GM18858 (cell line): ENCODE results near the gene ZDHHC22.
"Not testable (repeated sequence)": the region's sequence is repeated elsewhere in the genome, so short reads cannot be mapped to it uniquely, and the experiment has no call there.

Source experiments
- ATAC-seq: cut with Tn5 transposase; IDR thresholded peaks from one replicate; pipeline ENCODE4 v1.9.1; 2021; ENCODE audit not compliant: unreplicated experiment

ZDHHC22 gene, protein sequence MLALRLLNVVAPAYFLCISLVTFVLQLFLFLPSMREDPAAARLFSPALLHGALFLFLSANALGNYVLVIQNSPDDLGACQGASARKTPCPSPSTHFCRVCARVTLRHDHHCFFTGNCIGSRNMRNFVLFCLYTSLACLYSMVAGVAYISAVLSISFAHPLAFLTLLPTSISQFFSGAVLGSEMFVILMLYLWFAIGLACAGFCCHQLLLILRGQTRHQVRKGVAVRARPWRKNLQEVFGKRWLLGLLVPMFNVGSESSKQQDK

DNA sequence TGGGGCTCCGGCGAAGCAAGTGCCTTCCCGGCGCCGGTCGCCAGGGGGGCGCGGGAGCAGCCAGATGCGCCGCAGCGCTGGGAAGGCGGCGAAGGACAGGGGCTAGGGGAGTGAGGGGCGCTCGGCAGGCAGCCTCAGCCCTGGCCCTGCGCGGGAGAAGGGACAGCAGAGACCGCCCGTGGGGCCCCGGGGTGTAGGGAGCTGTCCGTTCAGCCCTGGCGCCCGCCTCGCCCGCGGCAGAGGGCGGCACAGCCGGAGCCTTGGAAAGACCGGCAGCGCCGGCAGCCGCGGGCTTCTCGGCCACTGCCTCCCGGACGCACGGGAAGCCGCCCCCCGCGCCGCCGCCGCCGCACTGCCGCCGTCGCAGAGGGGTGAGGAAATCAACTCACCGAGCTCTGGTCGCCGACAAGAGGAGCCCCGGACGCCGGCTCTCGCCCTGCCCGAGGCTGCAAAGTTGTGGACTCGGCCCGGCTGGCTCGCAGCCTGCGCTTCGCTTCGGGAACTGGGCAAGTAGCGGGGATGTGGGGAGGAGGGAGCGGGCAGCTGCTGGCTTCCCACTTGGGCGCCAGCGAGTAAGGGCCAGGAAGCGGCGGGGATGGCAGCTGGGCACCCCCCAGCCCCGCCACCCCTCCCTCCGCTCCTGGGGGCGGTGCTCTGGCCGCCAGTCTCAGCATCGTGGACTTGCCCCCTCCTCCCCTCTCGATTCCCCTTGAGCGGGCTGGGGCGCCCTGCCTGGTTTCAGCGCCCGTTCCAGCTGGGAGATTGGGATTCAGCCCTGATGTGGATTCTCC, at the start of gene ZDHHC22:
Gene ZDHHC22, minus strand, starts transcription at position 578 of the 791 bp plus-strand sequence. CDS start 2,053 bp downstream, outside the sequence.
- ATAC-seq: no peak

DNA sequence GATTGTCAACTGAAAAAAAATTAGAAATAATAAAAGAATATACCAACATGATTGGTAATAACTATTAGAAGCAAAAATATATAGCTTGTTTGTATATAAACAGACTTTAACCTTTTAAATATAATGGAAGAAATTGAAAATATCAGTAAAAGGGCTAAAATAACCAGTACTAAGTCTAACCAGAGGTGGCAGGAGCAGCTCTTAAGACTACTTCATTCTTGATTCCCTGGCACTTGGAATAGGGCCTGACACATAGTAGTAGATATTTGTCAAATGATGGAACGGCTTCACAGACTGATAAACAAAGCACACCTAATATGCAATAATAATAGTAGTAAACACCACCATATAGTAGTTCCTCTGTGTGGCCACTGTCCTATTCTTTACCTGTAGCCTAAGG, 49.4 kb upstream of the ZDHHC22 start:
- no peak for ATAC-seq

DNA sequence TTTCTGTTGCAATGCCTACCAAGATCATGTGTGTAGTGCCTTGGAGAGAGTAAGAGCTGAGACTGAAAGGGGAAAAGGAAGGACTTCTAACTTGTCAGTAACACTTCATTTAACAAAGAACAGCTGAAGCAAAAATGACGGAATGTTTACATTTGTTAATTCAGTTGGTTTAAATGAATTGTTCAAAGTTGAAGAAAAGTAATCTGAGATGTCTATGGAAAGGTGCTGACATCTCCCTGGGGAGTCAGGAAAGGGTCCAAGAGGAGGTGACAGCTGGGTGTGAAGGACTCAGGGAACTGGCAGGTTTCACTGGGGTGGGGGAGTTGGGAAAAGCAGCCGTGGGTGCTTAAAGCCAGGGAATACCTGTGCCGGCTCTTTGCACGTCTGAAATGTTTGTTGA, 47.9 kb upstream of the ZDHHC22 start:
- ATAC-seq: no peak

DNA sequence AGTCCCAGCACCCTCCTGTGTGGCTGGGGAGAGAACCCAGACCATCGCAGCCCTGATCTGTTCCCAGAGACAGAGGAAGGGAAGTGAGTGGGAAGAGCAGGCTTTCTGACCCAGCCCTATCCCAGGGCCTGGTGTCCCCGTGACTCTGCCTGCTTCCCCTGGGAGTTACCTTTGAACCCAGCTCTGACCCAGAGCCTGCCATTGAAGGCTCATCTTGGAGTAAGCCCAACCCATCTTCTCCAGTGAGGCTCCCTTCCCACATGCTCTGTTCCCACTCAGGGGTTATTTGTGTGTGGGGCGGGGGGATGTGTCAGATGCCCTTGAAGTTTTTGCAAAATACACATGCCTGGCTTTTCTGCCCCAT, 46.0 kb upstream of the ZDHHC22 start:
- no peak for ATAC-seq

DNA sequence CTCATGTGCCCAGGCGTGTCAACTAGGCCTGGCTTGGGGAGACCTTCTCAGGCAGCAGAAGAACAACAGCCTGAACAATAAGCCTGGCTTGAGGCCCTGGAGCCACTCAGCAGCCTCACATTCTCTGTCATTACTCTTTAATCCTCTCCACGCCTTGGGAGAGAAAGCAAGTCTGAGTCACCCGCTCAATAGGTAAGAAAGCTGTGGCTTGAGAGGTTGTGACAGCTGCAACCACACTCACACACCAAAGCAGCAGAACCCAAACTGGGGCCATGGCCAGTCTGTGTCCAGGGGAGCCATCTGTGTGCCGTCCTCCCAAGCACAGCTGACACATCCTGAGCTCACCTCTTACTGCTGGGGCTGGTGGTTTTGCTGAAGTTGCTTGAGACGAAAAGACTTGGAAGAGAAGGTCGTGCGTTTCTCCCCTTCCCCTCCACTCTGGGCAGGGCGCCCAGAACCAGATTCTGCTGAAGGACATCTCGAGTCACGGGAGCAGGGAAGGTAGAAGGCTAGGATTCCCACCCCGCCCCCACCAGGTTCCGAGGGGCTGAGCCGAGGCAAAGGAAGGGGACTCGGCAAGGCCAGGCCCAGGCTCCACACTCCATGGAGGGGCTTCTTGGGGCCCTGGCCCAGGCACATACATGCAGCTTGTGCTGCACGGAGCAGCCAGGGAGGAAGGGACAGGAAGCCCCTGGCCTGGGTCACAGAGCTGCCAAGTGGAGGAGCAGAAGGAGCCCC, 45.5 kb upstream of the ZDHHC22 start:
- ATAC-seq: no peak

DNA sequence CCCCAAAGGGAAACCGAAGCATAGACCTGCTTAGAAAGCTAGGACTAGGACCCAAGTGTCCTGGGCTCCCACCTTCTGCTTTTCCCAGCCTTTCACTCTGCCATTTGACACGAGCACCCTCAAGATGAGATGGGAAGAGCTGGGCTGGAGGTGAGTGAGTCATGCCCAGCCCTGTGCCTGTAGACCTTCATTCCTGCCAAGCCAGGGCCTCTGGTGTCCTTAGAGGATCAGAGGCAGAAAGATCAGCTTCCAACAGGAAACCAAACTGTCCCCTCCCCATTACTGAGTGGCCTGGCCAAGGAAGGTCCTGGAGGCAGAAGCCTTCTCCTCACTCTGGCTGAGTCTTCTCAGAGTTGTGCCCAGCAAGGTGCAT, 43.5 kb upstream of the ZDHHC22 start:
- ATAC-seq: no peak

DNA sequence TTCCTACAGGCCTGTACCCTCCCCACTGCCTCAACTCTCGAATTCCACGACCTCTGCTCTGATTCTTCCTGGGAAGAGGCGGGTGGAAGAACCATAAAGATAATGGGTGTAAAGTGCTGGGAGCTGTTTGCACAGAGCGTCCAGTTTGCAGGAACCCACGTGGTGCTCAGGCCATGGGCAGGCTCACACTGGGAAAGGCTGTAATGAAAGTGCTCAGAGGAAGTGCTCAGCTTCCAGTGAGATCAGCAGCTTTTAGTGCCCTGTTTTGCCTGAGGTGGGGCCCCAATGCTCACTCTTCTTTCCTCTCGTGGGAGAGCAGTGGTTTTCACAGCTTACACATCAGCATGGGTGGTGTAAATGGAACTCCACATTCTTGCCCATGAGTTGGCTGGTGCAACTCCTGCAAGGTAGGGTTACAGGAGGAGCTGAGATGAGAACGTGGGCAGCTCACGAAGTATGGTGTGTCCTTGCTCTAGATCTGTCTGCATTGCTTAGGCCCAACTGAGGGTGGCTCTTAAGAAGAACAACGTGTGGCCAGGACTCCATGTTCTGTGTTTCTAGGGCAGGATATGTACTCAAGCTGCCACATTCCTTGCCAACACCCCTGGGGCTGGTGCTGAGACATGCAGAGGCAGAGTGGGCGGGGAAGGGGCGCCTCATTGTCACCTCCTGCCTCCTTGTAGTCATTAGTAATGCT, 43.0 kb upstream of the ZDHHC22 start:
- no peak for ATAC-seq

DNA sequence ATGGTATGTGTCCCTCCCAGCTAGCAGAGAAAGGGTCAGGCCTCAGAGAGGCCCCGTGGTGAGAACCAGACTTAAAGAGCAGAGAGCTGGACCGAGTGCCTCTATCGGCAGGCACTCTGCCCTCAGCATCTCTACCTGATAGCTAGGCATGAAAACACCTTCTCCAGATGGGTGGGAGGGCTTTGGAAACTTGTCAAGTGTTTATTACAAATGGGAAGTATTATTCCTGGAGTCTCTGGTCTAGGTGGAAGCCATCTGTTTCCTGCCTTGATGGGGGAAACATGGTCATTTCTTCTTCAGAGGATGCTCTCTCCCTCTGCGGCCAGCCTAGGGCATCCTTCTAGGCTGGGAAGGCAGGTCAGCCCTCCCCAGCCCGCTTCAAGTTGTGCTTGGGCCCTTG, 42.3 kb upstream of the ZDHHC22 start:
- ATAC-seq: no peak

DNA sequence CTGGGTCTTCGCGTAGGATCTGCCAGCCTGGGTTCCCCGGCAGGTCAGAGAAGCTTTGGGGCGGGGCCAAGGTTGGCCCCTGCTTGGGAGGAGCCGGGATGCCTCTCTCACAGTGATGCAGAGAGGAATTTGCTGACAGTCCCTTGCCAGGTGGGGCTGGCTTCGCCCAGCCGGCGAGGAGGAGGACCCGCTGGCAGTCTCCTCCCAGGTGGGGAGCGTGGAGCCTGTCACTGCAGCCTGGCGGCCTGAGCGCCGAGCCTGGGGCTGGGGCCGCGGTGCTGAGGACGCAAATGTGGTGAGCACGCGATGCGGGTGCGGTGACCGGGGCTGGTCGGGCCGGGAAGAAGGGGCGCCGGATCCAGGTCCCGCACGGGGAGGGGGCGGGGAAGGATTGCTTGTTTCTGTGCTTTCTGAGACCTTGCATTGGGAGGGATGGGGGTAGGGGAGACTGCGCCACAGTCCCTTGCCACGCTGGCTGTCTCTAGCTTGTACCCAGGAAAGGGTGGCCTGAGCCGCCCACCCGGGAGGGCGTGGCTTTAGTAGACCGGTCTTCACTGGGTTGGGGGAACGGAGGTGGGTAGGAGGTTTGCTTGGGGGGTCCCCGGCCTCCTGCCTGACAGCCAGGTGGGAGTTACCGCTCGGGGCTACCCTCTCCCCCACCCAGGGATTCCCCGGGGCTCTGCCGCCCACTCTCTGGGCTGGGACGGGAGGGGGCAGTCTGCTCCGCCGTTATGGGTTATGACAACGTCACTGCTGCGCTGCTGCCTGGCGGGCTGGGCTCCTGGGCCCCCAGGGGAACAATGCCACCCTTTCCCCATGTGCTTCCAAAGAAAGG, 40.2 kb upstream of the ZDHHC22 start, which contains the start of gene TMEM63C:
Gene TMEM63C, plus strand, starts transcription at position 196 of the 835 bp plus-strand sequence. CDS start 37,016 bp downstream, outside the sequence.
- no peak for ATAC-seq

DNA sequence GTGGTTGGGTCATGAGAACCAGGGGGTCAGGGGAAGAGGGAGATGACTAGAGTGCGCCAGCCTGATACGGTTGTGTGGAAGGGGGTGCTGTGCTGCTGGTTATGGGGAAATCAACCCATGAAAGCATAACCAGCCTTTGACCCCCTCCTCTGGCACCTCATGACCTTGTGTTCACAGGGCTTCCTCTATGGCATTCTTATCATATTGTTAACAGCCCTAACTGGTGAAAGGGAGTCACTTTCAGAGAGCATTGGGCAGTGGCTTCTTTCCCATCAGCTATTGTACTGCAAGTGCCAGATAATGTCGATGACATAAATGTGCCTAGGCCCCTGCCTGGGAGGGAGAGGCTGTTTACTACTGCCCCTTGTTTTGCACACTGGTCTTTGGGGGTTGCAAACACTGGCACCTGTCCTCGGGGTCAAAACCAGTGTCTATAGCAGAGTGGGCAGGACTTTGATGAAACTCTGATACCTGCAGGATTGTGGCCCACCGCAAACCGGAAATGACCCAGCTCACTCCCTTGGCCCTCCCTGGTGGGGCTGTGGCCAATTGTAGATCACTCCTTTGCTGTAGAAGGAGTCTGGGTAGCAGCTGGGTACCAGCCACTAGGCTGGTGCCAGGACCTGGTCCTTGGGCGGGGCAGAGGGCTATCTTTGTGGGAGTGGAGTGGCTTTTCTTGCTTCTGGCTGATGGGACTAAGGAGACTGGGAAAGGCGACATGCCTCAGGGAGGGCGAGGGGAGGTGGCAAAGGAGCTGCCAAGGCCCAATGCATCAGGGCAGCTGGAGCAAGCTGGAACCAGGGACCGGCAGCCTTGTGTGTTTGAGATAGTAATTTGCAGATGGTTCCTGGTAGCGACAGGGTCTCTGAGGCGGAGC, 39.4 kb upstream of the ZDHHC22 start:
- no peak for ATAC-seq

DNA sequence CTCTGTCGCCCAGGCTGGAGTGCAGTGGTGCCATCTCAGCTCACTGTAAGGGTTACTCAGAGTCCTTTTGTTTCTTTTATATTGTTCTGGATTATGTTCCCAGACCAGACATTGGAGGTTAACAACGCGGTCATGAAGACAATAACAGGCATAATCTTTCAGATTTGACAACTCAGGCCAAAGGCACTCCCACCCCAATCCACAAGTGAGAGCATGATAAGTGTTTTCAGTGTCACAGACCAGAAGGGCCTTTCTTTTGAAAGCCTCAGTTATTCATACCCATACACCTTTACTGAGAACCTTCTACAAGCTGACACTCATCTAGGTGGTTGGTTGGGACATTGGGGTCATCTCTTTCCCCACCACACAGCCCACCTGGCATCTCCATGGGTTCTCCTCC, 37.1 kb upstream of the ZDHHC22 start:
- ATAC-seq: no peak

DNA sequence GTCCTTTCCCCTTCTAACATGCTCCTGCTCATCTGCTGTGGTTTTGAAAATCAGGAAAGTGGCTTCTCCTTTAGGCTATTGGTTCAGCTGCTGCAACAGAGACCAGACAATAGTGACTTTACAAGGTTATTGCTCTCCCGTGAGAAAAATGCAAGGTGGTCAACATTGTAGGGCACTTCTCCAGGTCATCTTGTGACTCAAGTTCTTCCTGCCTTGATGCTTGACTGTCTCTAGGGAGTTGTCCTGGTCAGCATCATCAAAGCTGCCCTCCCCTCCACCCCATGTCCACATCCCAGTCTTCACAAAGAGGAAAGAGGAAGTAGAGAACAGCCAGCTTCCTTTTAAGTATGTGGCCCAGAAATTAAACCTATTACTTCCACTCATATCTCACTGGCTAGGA, 36.1 kb upstream of the ZDHHC22 start:
- ATAC-seq: no peak

DNA sequence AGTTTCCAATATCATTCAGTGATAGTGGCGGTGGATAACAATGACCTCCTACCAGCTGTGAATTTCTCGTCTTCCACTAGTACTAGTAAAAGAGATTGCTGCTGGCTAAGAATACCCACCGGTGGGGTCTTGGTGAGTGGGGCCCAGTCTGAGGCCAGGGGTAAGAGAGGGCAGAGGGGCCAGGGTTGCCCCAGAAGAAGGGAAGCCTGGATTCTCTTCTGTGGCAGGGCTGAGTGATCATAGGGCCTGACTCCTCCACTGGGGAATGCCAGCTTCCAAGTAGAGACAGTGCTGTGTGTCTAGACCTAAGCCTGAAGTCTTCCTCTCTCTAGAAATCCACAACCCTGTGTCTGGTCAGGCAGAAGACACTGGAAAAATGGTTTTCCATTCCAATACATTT, 34.3 kb upstream of the ZDHHC22 start:
- no peak for ATAC-seq

DNA sequence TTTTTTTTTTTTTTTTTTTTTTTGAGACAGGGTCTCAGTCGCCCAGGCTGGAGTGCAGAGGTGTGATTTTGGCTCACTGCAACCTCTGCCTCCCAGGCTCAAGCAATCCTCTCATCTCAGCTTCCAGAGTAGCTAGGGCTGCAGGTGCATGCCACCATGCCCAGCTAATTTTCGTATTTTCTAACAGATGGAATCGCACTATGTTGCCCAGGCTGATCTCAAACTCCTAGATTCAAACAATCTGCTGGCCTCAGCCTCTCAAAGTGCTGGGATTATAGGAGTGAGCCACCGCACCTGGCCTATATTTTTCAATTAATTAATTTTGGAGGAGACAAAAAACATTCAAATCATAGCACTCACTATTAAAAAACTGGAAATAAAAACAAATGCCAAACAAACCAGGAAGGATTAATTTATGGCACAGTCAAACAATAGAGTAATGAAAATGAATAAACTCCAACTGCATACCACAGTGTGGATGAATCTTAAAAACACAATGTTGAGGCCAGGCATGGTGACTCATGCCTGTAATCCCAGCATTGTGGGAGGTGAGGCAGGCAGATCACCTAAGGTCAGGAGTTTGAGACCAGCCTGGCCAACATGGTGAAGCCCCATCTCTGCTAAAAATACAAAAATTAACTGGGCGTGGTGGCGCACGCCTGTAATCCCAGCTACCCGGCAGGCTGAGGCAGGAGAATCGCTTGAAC, 32.5 kb upstream of the ZDHHC22 start:
- not testable (repeated sequence) for ATAC-seq

DNA sequence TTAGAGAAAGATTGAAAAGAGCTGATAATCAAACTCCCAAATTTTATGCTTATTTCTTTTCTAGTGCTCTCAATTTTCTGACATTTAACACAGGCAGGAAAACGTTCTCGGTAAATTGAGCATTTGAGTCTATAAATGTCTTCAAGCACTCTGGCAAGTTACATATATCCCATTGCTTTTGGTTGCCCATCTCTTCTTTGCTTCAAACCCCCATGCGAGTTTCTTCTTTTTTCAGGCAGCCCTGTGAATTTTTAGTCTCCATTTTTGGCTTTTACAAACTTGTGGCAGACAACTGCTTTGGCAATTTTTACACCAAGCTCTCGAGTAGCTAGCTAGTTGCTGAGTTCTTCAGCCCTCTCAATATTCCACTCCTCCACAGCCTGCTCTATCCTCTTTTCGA, 31.3 kb upstream of the ZDHHC22 start:
- ATAC-seq: no peak

DNA sequence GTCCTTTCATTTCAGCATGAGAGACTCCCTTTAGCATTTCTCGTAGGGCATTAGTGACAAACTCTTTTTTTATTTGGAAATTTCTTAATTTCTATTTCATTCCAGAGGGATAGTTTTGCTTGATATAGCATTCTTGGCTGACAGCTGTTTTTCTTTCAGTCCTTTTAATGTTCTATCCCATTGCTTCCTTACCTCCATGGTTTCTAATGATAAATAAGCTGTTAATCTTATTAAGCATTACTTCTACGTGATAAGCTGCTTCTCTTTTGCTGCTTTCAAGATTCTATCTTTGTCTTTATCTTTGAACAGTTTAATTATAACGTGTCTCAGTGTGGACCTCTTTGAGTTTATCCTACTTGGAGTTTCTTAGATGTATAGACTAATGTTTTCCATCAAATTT, 28.5 kb upstream of the ZDHHC22 start:
- ATAC-seq: no peak

DNA sequence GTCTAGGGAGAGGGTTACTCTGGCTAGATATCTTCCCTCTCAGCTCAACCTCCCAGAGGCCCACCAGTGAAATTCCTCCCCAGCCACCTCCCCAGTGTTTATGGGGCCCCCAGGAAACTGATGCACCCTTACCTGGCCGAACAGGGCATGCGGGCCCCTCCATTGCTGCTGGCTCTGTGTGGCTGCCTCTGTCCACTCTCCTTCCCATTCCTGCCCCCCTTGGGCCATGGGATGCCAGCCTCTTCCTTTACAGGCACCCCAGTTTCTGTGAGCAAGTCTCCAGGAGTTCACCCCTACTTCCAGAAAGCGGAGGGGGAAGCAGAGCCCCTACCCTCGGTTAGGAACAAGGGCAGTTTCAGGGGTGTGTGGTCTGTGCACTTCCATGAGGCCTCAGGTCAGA, 19.4 kb upstream of the ZDHHC22 start:
- ATAC-seq: no peak

DNA sequence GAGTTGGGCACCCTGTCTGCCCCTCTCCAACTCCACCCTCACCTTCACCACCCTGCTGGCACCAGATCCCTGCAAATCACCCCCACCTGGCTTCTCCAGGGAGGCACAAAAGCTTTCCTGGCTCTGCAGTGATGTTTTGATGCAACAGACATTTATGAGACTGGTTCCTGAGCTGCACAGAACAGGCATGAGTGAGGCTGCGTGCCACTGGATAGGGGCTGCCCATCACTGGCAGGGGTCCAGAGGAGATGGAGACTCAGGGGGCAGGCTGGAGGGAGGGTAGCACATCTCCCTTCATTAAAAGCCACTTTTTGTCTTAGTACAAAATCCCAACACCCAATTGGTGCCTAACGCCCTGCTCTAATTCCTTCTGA, 17.3 kb upstream of the ZDHHC22 start:
- ATAC-seq: no peak
